Psoas muscle (tissue), 8 donors: Measurements from ENCODE around the gene NUDT22. TPM values are rescaled to one million over a fixed set of nuclear protein-coding genes. Genes with fewer than 3 reads are reported as not detected.

Experiments
- ATAC-seq, 4 donors: fragments of 200-7000 bp; cut with Tn5 transposase; one replicate each; pipeline ENCODE4 v1.9.1; 2020; ENCODE audit warnings: moderate library complexity in 3 of 4, mild to moderate bottlenecking in 2 of 4
- DNase-seq, 2 donors: peaks; one replicate each; pipeline ENCODE4 v3.0.0-alpha.2; 2020
- H3K27ac ChIP-seq: fragments of 200-600 bp; one replicate; pipeline ENCODE4 v1.8.0; 2022
- H3K27me3 ChIP-seq, 3 donors: fragments of 200-600 bp in 1 of 3; one replicate each; pipeline versions ENCODE4 v1.6.1 to v1.8.0; 2013 to 2022; ENCODE audit warnings: low read length in 2 of 3, mild to moderate bottlenecking in 2 of 3, moderate library complexity in 1 of 3; ENCODE audit not compliant: insufficient read depth in 3 of 3
- H3K36me3 ChIP-seq, 2 donors: fragments of 200-600 bp in 1 of 2; one replicate each; pipeline versions ENCODE4 v1.6.1 to v1.8.0; 2013 to 2022; ENCODE audit warnings: low read depth in 1 of 2, mild to moderate bottlenecking in 1 of 2, moderate library complexity in 1 of 2; ENCODE audit not compliant: insufficient read depth in 1 of 2
- H3K4me1 ChIP-seq: fragments of 200-600 bp; one replicate; pipeline ENCODE4 v1.8.0; 2022
- H3K4me3 ChIP-seq: fragments of 200-600 bp; one replicate; pipeline ENCODE4 v1.8.0; 2022; ENCODE audit warnings: mild to moderate bottlenecking
- H3K9me3 ChIP-seq: fragments of 200-600 bp; one replicate; pipeline ENCODE4 v1.8.0; 2022
- CTCF ChIP-seq: fragments of 200-600 bp; IDR thresholded peaks from one replicate; pipeline ENCODE4 v1.8.0; 2022; ENCODE audit warnings: antibody characterized with exemption
- WGBS, 3 donors: extraction: QIAGEN DNeasy Blood & Tissue Kit; methylation state at CpG; one replicate each; pipeline versions ENCODE4 v1.1.6 to v1.1.7; 2013; 5-methylcytosine and 5-hydroxymethylcytosine counted together
- intact Hi-C, 2 donors: fragments of 100-400 bp; cut with DNase I; formaldehyde crosslinking; loops; one replicate each; pipeline versions ENCODE4 v1.11.0 to v1.14.2; 2022
- polyA plus RNA-seq, 3 donors: library from polyadenylated mRNA; stranded (reverse); fragments of 200-250 nt; gene quantifications; one replicate each; pipeline ENCODE4 v1.2.3, GENCODE V29; 2013
- total RNA-seq, 4 donors: library from RNA; stranded (reverse); fragmentation: NEBNext Ultra II Directional in 2 of 4; extraction: Animal tissue kit (Norgen Biotek cat#: 25700) in 2 of 4; gene quantifications; one replicate each; pipeline versions ENCODE4 v1.2.1 to v1.2.4, GENCODE V29; 2021 to 2023
- donor health status: healthy with polysubstance abuse.
- donor health status: DM: no; HTN: no; CAD: no; lungs with moderate emphysema.
- donor health status: Bipolar disorder and iron deficiency.
- donor health status: healthy.
- donor health status: DM: yes; HTN: yes; CAD: no.
- donor health status: DM: no; HTN: no; CAD: no.
- donor health status: DM: no; HTN: no; CAD: no.
- donor health status: DM: yes; HTN: yes; CAD: no.

Gene NUDT22
- total and polyA plus RNA-seq, 7 donors = 31.6 to 59.3 (median 43.5) TPM

GRCh38 chr11:64267207-64267945, 41.3 kb downstream of the NUDT22 start:
- no peak for ATAC-seq
- no peak overlapping the region for H3K4me3 ChIP-seq

GRCh38 chr11:64268025-64268892, 42.2 kb downstream of the NUDT22 start:
- Histone ChIP-seq H3K9me3 (no peaks in the 10 kb centered on the region), H3K4me3 (peak overlapping the region; percentile 83), H3K36me3 (peaks cover 3 to 29% of the 10 kb centered on the region in 2 donors), H3K4me1 (peaks cover 20% of the 10 kb centered on the region), H3K27me3 (no peaks in the 10 kb centered on the region), H3K27ac (peak overlapping the region; percentile 93)
- WGBS, 3 donors = 42 to 52% (median 49%) methylated on average over 23 of the region's 23 CpGs
- ATAC-seq = no peak
- TF ChIP-seq CTCF = no peak
- DNase-seq = peak; percentile 67 to 77
- intact Hi-C loops = loop anchor here (2.0 to 5.0 kb wide), 3 partner anchors 15 to 66 kb away; partner anchors contain the start of gene PLCB3 (in 1 of the 2)

More at GRCh38 chr11:64267207-64267945, 41.3 kb downstream of the NUDT22 start:
- DNase-seq = peak in 1 of 2 donors; percentile 60
- Histone ChIP-seq H3K27ac (peak overlapping the region; percentile 93), H3K9me3 (no peaks in the 10 kb centered on the region), H3K4me1 (peaks cover 20% of the 10 kb centered on the region), H3K36me3 (peaks cover 3 to 38% of the 10 kb centered on the region in 2 donors), H3K27me3 (no peaks in the 10 kb centered on the region)
- TF ChIP-seq CTCF = no peak
- intact Hi-C loops = loop anchor here in 1 of 2 donors (5.0 kb wide), 1 partner anchor 65 kb away; no protein-coding TSS in a partner anchor
- 64 to 75% (median 68%) methylated on average over 23 to 27 of the region's 27 CpGs for WGBS, 3 donors

GRCh38 chr11:64268893-64269539, 42.9 kb downstream of the NUDT22 start:
- WGBS, 3 donors = 1 to 3% (median 3%) methylated on average over 34 of the region's 34 CpGs
- intact Hi-C loops = loop anchor here (2.0 to 5.0 kb wide), 3 partner anchors 16 to 67 kb away; partner anchors contain the start of gene PLCB3 (in 1 of the 2)
- H3K4me1 ChIP-seq = peaks cover 20% of the 10 kb centered on the region
- DNase-seq (peak; percentile 85 to 90), ATAC-seq (peak; percentile 14 to 34 (median 34))
- H3K27ac ChIP-seq = peak overlapping the region; percentile 93
- H3K36me3 ChIP-seq = peaks cover 3 to 24% of the 10 kb centered on the region in 2 donors
- H3K9me3 ChIP-seq = no peaks in the 10 kb centered on the region
- H3K27me3 ChIP-seq = no peaks in the 10 kb centered on the region
- H3K4me3 ChIP-seq = peak overlapping the region; percentile 83
- no peak for TF ChIP-seq CTCF

GRCh38 chr11:64269540-64270220, 43.6 kb downstream of the NUDT22 start:
- TF ChIP-seq CTCF = peak; percentile 19
- no peaks in the 10 kb centered on the region for H3K9me3 ChIP-seq
- no peaks in the 10 kb centered on the region for H3K27me3 ChIP-seq
- 0 to 1% (median 1%) methylated on average over 56 to 58 of the region's 58 CpGs for WGBS, 3 donors
- intact Hi-C loops = loop anchor here (2.0 to 5.0 kb wide), 4 partner anchors 15 to 67 kb away; partner anchors contain the start of genes BAD (in 1 of the 2), GPR137 (in 1 of the 2) and PLCB3 (in 1 of the 2)
- H3K4me1 ChIP-seq = peaks cover 20% of the 10 kb centered on the region
- peak; percentile 98 to 99 for DNase-seq
- peak overlapping the region; percentile 93 for H3K27ac ChIP-seq
- peak overlapping the region; percentile 83 for H3K4me3 ChIP-seq
- peaks cover 3 to 18% of the 10 kb centered on the region in 2 donors for H3K36me3 ChIP-seq
- peak; percentile 84 to 88 (median 86) for ATAC-seq
